AG09309 (cell line): ENCODE measurements around the gene ZNF546.
"Not testable (repeated sequence)": the region's sequence is repeated elsewhere in the genome, so short reads cannot be mapped to it uniquely, and the experiment has no call there.

Experiments
- DNase-seq: peaks from one replicate; pipeline ENCODE4 v3.0.0-alpha.2; 2010; ENCODE audit warnings: low read depth
- H3K4me3 ChIP-seq: 2 replicates; pipeline ENCODE4 v1.5.1; 2011; ENCODE audit warnings: mild to moderate bottlenecking, low read depth, low read length, moderate library complexity; ENCODE audit not compliant: control insufficient read depth
- CTCF ChIP-seq: IDR thresholded peaks from 2 replicates; pipeline ENCODE4 v1.5.1; 2011; ENCODE audit warnings: mild to moderate bottlenecking, low read depth, low read length, inconsistent platforms; ENCODE audit not compliant: insufficient read depth, control insufficient read depth; ENCODE audit errors: missing control alignments

ZNF546 gene

DNA sequence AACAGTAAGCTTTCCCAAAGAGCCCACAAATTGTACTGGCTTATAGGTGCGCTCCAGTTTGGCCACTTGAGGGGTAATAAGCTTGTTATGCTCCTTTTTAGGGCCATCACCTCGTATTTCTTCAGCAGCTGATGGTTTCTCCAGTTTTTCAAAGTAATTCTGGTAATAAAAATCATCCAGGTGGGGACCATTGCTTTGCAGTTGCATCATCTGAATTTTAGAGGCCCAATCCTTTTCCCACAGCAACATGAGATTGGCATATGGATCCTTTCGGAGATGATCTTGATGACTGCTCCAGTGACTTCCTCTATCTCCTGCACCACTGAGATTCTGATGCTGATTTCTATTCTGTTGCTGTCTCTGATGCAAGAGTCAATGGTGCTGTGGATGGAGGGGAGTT is 27.1 kb downstream of the ZNF546 start:
- no peak for DNase-seq
- no peak overlapping the region for H3K4me3 ChIP-seq
- TF ChIP-seq CTCF: no peak

GRCh38 chr19:40025938-40026596 is 29.2 kb downstream of the ZNF546 start:
- DNase-seq: no peak
- H3K4me3 ChIP-seq: no peak overlapping the region
- TF ChIP-seq CTCF: no peak

- H3K4me3 ChIP-seq: no peak overlapping the region
- no peak for TF ChIP-seq CTCF
- DNase-seq: no peak
These were observed 29.7 kb downstream of the ZNF546 start for GRCh38 chr19:40026597-40026970.

GRCh38 chr19:40033989-40034560 is 37.2 kb downstream of the ZNF546 start:
- H3K4me3 ChIP-seq: no peak overlapping the region

DNA sequence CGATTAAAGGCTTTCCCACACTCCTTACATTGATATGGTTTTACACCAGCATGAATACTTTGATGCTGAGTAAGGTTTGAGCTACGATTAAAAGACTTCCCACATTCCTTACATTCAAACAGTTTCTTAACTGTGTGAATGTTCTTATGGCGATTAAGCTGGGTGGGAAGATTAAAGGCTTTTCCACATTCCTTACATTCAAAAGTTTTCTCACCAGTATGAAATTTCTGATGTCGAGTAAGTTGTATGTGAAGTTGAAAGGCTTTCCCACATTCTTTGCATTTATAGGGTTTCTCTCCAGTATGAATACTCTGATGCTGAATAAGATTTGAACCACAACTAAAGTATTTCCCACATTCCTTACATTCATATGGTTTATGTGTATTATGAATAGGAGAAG is 39.1 kb downstream of the ZNF546 start:
- no peak overlapping the region for H3K4me3 ChIP-seq
- TF ChIP-seq CTCF: no peak
- DNase-seq: no peak

More at GRCh38 chr19:40033989-40034560, 37.2 kb downstream of the ZNF546 start:
- no peak for DNase-seq
- TF ChIP-seq CTCF: no peak

- H3K4me3 ChIP-seq, DNase-seq: not testable (repeated sequence)
These were observed 41.2 kb downstream of the ZNF546 start for GRCh38 chr19:40038047-40038446.

GRCh38 chr19:40041718-40042117 is 44.9 kb downstream of the ZNF546 start:
- H3K4me3 ChIP-seq, DNase-seq: not testable (repeated sequence)

GRCh38 chr19:40053491-40053890 is 56.6 kb downstream of the ZNF546 start:
- no peak for DNase-seq
- H3K4me3 ChIP-seq: no peak overlapping the region
- TF ChIP-seq CTCF: no peak
